Measurements from ENCODE around the gene APPL1. TPM values are rescaled to one million over a fixed set of nuclear protein-coding genes. Genes with fewer than 3 reads are reported as not detected.
A peak's percentile ranks its signal among the peaks of the same experiment; 100 is the strongest.

APPL1 gene
- total and polyA plus RNA-seq, 2 of the 4 experiments (the other 2 are of a cell fraction): 9.6 to 46.2 TPM

DNA sequence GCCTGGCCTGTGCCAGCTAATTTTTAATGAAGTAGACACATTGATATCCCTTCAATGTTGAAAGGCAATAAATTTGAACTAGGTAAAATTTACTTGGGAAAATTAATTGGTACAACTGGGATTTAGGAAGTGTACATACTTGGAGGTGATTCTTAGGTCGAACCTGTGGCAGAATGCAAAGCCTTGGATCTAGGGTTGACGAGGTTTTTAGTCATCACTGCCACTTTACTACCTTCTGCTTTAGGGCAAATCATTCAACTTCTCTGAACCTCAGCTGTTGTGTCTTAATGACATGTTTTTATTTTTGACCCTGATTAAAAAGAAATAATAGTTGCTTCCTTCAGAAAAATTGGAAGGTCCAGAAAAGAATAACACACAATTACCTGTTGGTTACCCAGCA, 2.5 kb downstream of the APPL1 start:
- dilution Hi-C loops (cut with HindIII; ENCODE audit: low sequenced_read_pairs, unreplicated experiment) (no loop called here), intact Hi-C loops (cut with micrococcal nuclease) (no loop called here), in situ Hi-C loops (cut with MboI; ENCODE audit: low sequenced_read_pairs) (no loop called here)
- Histone ChIP-seq H3K4me3 (ENCODE audit: insufficient read depth, low read depth, low read length) (no peak overlapping the region), H2AK5ac (ENCODE audit: low read depth, low read length) (no peak overlapping the region; the same call in 1 of the 2 replicates), H3K36me3 (ENCODE audit: control insufficient read depth, insufficient read depth, low read length) (no peaks in the 10 kb centered on the region; the same call in 1 of the 2 replicates), H4K5ac (ENCODE audit: low read depth, low read length) (no peak overlapping the region), H3K9ac (ENCODE audit: low read depth, low read length) (no peak overlapping the region), H3K79me1 (ENCODE audit: low read depth in 1 of 2, low read length in 2 of 2) (peaks cover 12 to 46% of the 10 kb centered on the region in 2 experiments), H2BK120ac (ENCODE audit: low read depth, low read length) (no peak overlapping the region), H4K8ac (ENCODE audit: low read depth in 2 of 2, low read length in 2 of 2) (no peak overlapping the region), H2AK9ac (replicated peaks; ENCODE audit: low read depth, low read length, poor library complexity) (no peak overlapping the region), H4K20me1 (ENCODE audit: insufficient read depth, low read length) (peaks cover 20% of the 10 kb centered on the region), H3K56ac (ENCODE audit: extremely low read depth, insufficient read depth, low read length) (no peak overlapping the region), H2AFZ (replicated peaks; ENCODE audit: low read length, poor library complexity) (no peak overlapping the region), H3K4me1 (ENCODE audit: control insufficient read depth, insufficient read depth, low read length) (peaks cover 2% of the 10 kb centered on the region; the same call in 1 of the 2 replicates), H3K14ac (replicated peaks; ENCODE audit: low read depth, low read length) (no peak overlapping the region), H3K27me3 (ENCODE audit: control insufficient read depth, insufficient read depth, low read length) (no peaks in the 10 kb centered on the region), H2BK5ac (ENCODE audit: low read depth, low read length, poor library complexity, severe bottlenecking) (no peak overlapping the region), H3K4me2 (ENCODE audit: low read depth, low read length) (no peak overlapping the region), H2BK20ac (ENCODE audit: low read depth, low read length) (no peak overlapping the region), H3K18ac (ENCODE audit: low read depth, low read length) (no peak overlapping the region), H2BK15ac (ENCODE audit: low read depth, low read length) (no peak overlapping the region), H3K27ac (ENCODE audit: insufficient read depth, low read length) (no peak overlapping the region), H3K9me1 (ENCODE audit: insufficient read depth, low read length) (peaks cover 5% of the 10 kb centered on the region; the same call in 1 of the 2 replicates), H3K4ac (ENCODE audit: low read depth, low read length) (no peak overlapping the region), H3K9me3 (ENCODE audit: control insufficient read depth, insufficient read depth, low read length) (no peaks in the 10 kb centered on the region), H3K23ac (ENCODE audit: low read depth, low read length) (0 out of 2 replicates have a peak overlapping the region, but pooled peaks have one; percentile 45), H4K91ac (ENCODE audit: insufficient read depth, low read depth, low read length) (no peak overlapping the region)
- TF ChIP-seq MAZ (IDR thresholded peaks at IDR 0.05; ENCODE audit: borderline replicate concordance, low read depth, low read length) (no peak), FOS (IDR thresholded peaks at IDR 0.05; ENCODE audit: low read depth, low read length) (no peak), MAFK (IDR thresholded peaks at IDR 0.05; ENCODE audit: low read depth, low read length) (no peak), POLR2A (IDR thresholded peaks at IDR 0.05; ENCODE audit: low read depth, low read length) (no peak), MXI1 (IDR thresholded peaks at IDR 0.05; ENCODE audit: borderline replicate concordance, low read depth, low read length) (no peak), RFX5 (IDR thresholded peaks at IDR 0.05; ENCODE audit: low read depth, low read length) (no peak), CHD1 (IDR thresholded peaks at IDR 0.05; ENCODE audit: low read depth, low read length) (no peak), RAD21 (IDR thresholded peaks at IDR 0.05; ENCODE audit: low read length) (no peak), NFE2L2 (IDR thresholded peaks at IDR 0.05; ENCODE audit: low read depth, low read length) (no peak), BHLHE40 (IDR thresholded peaks at IDR 0.05; ENCODE audit: low read depth, low read length) (no peak), SMC3 (IDR thresholded peaks at IDR 0.05; ENCODE audit: low read depth, low read length) (no peak), RCOR1 (IDR thresholded peaks at IDR 0.05; ENCODE audit: insufficient replicate concordance, low read length) (no peak), CEBPB (IDR thresholded peaks at IDR 0.05; ENCODE audit: low read depth, low read length) (no peak)
- TF ChIP-seq, protein P1, sequence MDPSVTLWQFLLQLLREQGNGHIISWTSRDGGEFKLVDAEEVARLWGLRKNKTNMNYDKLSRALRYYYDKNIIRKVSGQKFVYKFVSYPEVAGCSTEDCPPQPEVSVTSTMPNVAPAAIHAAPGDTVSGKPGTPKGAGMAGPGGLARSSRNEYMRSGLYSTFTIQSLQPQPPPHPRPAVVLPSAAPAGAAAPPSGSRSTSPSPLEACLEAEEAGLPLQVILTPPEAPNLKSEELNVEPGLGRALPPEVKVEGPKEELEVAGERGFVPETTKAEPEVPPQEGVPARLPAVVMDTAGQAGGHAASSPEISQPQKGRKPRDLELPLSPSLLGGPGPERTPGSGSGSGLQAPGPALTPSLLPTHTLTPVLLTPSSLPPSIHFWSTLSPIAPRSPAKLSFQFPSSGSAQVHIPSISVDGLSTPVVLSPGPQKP (IDR thresholded peaks at IDR 0.05; ENCODE audit: borderline replicate concordance, low read depth, low read length): no peak
- TF ChIP-seq, protein P2, sequence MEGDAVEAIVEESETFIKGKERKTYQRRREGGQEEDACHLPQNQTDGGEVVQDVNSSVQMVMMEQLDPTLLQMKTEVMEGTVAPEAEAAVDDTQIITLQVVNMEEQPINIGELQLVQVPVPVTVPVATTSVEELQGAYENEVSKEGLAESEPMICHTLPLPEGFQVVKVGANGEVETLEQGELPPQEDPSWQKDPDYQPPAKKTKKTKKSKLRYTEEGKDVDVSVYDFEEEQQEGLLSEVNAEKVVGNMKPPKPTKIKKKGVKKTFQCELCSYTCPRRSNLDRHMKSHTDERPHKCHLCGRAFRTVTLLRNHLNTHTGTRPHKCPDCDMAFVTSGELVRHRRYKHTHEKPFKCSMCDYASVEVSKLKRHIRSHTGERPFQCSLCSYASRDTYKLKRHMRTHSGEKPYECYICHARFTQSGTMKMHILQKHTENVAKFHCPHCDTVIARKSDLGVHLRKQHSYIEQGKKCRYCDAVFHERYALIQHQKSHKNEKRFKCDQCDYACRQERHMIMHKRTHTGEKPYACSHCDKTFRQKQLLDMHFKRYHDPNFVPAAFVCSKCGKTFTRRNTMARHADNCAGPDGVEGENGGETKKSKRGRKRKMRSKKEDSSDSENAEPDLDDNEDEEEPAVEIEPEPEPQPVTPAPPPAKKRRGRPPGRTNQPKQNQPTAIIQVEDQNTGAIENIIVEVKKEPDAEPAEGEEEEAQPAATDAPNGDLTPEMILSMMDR (conservative IDR thresholded peaks at IDR 0.05; ENCODE audit: low read depth, low read length): no peak
- TF ChIP-seq, protein P3, sequence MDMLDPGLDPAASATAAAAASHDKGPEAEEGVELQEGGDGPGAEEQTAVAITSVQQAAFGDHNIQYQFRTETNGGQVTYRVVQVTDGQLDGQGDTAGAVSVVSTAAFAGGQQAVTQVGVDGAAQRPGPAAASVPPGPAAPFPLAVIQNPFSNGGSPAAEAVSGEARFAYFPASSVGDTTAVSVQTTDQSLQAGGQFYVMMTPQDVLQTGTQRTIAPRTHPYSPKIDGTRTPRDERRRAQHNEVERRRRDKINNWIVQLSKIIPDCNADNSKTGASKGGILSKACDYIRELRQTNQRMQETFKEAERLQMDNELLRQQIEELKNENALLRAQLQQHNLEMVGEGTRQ (IDR thresholded peaks at IDR 0.05; ENCODE audit: low read depth, low read length): no peak
- CTCF ChIA-PET: interaction anchor here (1.3 kb wide), 1 partner anchor 9 kb away, joined by 9 read pairs; no protein-coding TSS in a partner anchor
- BruUV-seq (replicated peaks): no TSS peak
- no CpG with 5 or more reads among the region's 2 CpGs for WGBS, 2 experiments (ENCODE audit: extremely low coverage in 2 of 2, insufficient read length in 1 of 2)
- DNase-seq: no peak
- no peak for ATAC-seq (ENCODE audit: low read depth)
- POLR2A ChIA-PET (ENCODE audit: unreplicated experiment): no interaction called here

Data from IMR-90 (cell line).